Prostate gland (tissue), 2 donors: ENCODE measurements around the gene PEX6.

Experiments
- POLR2A ChIP-seq: fragments of 450-650 bp; IDR thresholded peaks from one replicate; pipeline ENCODE4 v1.6.1; 2016; ENCODE audit warnings: antibody characterized with exemption, mild to moderate bottlenecking
- POLR2AphosphoS5 ChIP-seq: sonication (generic); formaldehyde crosslinking; IDR thresholded peaks from one replicate; pipeline ENCODE4 v1.6.1; 2017; ENCODE audit warnings: antibody characterized with exemption
- TF ChIP-seq, protein P1 (sequence below), 4 experiments: fragments of 200-600 bp in 2 of 4; fragments of 450-650 bp in 2 of 4; sonication (generic) in 2 of 4; IDR thresholded peaks; 1 replicate in 3 of 4; 2 replicates in 1 of 4; pipeline ENCODE4 v1.5.1; 2016 to 2019; ENCODE audit warnings: antibody characterized with exemption in 4 of 4, mild to moderate bottlenecking in 2 of 4, moderate library complexity in 2 of 4

DNA sequence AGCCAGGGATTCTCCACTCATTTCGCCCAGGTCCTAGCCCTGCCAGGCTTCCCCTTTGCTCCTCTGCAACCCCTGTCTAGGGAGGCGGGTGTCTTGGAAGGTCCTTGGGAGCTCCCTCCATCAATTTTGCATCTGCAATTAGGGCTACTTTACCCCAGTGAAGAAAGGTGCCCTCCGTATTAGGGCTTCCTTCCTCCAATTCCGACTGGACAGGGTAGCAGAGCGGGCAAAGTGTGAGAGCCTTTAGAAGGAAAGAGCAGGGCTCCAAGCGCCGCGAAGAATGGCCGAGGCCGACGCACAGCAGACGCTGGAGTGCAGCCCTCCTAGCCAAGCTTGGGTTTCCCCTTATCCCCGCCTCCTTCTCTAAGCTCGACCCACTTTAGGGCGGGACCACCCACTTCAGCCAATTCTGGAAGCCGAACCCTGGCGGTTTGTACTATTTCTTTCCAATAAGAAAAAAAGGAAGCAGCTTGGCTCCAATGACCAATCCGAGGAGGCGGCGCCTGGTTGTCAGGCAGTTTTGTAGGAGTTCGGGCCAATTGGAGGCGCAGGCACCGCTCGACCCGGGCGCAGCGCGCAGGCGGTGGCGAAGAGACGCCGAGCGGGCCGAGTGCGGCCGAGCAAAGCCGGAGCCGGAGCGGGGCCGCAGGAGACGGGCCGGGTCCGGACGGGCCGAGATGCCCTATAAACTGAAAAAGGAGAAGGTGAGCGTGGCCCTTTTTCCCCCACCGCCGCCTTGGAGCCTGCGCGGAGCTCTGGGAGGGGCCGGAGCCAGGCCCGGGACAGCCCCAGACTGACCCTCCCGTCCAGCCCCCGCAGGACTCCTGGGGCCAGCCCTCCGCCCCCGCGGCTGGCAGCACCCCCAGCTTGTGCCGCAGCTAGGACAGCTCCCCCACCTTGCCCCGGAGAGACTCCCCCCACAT lies 5.3 kb upstream of the PEX6 start, which contains the start of gene PPP2R5D:
- TF ChIP-seq, protein P1, sequence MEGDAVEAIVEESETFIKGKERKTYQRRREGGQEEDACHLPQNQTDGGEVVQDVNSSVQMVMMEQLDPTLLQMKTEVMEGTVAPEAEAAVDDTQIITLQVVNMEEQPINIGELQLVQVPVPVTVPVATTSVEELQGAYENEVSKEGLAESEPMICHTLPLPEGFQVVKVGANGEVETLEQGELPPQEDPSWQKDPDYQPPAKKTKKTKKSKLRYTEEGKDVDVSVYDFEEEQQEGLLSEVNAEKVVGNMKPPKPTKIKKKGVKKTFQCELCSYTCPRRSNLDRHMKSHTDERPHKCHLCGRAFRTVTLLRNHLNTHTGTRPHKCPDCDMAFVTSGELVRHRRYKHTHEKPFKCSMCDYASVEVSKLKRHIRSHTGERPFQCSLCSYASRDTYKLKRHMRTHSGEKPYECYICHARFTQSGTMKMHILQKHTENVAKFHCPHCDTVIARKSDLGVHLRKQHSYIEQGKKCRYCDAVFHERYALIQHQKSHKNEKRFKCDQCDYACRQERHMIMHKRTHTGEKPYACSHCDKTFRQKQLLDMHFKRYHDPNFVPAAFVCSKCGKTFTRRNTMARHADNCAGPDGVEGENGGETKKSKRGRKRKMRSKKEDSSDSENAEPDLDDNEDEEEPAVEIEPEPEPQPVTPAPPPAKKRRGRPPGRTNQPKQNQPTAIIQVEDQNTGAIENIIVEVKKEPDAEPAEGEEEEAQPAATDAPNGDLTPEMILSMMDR (IDR thresholded peaks at IDR 0.05), result peak in 3 of 4 experiments; percentile 14 to 64 (median 36)
- peak; percentile 97 for TF ChIP-seq POLR2AphosphoS5
- peak; percentile 93 for TF ChIP-seq POLR2A
